Measurements from ENCODE around the gene DNM3.
A peak's percentile ranks its signal among the peaks of the same experiment; 100 is the strongest.

DNM3 gene

GRCh38 chr1:171973421-171973820 is 132.1 kb downstream of the DNM3 start:
- DNase-seq (ENCODE audit: low spot score) = no peak

DNA sequence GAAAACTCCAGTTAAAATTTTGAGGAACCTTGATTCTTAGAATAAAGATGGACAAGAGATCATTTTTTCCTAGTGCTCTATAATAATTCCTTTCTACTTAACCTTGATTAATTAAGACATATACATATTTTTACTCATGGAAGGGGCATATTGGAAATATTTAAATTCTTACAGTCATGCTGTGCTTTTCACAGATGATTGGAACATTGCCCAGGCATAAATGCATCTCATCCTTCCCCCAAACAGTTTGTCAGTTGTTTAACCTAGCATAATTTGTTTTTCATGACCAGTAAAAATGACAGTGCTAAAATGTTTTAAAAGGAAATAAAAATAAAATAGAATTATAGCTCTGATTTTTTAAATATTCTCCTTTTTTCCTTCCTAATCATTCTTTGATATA is 140.0 kb downstream of the DNM3 start:
- DNase-seq (ENCODE audit: low spot score) = no peak

DNA sequence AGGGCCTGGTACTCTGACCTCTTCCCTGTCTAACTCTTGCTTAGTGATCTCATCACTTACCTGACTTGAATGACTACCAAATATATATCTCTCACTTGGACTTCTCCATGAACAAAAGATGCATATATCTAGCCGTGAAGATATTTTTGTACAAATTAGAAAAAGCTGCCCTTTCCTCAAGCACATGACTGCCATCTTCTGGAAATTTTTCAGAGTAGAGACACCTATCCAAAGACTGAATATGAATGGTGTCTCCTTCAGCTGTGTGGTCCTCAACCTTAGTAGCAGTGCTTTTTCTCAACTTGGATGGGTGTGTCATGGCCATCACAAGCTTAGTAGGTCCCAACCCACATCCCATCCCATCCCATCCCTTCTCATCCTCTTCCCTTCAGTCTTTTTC is 142.3 kb downstream of the DNM3 start:
- DNase-seq (ENCODE audit: low spot score) = peak; percentile 66

GRCh38 chr1:171984262-171984661 is 143.0 kb downstream of the DNM3 start:
- DNase-seq (ENCODE audit: low spot score) = peak; percentile 65

DNA sequence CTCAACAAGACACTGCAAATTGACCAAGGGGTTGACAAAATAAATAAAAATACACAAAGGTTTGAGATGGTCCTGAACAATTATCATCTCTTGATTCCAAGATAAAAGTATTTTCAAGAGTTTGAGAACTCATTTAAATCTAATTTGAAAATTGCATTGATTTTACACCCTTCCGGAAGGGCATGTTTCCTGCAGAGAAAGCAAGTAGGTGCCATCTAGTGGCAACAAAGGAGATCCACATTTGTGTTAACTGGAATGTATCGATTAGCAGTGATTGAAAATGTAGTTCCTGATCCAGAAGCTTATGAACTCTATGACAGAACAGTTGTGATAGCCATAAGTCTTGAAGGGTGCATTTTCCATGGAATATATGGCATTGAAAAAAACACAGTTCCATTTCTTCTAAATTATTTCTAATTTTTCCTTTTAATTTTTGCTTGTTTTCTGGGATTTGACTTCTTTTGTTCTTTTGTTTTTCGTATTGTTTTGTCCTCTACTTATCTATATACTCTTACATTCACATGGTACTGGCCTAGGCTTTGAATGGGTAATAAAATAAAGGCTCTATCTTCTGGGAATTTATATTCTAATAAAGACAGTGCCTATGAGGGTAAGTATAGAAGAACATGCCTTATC is 143.7 kb downstream of the DNM3 start:
- peak; percentile 78 for DNase-seq (ENCODE audit: low spot score)

DNA sequence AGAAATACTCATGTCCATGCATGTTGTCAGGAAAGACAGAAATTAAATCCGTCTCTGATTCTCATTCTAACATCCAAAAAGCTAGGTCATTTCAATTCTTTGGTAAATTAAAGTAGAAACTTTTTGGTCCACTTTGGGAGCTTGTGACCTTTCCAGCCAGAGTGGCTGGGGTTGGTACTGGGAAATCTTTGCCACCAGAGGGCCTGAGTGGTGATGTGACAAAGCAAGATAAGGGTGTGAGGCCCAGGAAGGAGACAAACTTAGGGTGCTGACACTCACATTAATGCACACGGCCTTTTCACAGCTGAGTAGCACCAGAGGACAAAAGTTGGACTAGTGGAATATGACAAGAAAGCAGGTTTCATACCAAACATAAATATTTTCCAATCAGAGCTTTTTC is 144.3 kb downstream of the DNM3 start:
- peak; percentile 60 for DNase-seq (ENCODE audit: low spot score)

DNA sequence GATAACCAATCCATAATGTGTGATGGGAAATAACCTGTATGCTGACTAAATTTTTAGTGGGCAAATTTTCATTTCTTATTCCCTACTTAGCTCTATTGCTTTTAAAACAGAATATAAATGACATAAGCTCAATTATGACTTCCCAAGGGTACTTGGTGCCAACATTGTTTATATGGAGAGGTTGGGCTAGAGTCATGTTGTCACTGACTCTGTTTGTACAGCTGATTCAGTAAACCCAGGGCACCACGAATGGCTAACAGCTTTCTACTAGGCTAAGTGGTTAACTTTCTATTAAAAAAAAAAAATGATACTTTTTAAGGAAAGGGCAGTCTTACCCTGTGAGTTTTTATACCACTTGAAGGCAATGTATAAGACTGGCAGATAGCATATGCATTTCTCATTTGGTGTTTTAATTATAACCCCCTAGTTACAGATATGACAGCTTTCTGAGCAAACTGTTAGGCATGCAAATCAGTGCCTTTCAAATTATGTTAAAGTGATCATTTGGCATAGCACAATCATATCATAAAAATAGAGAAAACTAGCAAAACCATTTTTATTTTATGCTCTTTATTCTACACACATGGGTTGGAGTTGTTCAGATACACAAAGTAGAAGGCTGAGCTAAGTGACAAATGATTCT is 147.1 kb downstream of the DNM3 start:
- no peak for DNase-seq (ENCODE audit: low spot score)

DNA sequence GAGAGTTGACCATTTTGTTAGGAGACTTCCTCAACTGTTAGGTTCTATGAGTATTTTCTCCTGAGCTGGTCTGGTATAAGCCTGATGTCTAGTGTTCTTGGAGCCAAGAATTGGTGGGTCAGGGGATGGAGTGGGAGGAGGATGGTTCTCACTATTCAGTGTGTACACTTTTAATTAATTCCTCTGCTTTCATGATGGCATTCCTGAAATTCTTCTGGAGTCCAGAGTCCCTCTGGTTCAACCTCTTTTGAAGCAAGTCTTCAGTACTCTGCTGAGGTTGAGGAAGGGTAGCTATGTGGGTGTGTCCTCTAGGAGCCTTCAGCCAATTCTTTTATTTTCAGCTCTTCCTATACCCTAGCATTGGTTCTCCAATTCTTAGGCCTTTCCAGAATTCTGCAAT is 149.1 kb downstream of the DNM3 start:
- DNase-seq (ENCODE audit: low spot score) = no peak

DNA sequence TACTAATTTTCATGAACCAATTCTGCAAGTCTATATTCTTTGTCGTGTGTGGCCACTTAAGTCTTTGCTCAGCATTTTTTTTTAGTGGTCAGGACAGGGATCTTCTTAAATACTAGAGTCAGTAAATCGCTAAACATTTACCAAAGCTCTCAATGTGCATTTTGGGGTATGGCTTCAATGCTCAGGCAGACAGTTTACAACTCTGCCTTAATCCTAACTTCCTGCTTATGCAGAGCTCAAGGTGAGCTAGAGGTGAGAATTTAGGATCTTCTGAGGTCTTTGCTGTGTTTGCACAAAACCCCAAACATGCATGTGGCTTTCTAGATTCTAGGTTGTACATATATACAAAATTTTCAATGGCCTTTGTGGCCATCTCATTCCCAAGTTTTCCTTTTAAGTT is 153.0 kb downstream of the DNM3 start:
- no peak for DNase-seq (ENCODE audit: low spot score)

DNA sequence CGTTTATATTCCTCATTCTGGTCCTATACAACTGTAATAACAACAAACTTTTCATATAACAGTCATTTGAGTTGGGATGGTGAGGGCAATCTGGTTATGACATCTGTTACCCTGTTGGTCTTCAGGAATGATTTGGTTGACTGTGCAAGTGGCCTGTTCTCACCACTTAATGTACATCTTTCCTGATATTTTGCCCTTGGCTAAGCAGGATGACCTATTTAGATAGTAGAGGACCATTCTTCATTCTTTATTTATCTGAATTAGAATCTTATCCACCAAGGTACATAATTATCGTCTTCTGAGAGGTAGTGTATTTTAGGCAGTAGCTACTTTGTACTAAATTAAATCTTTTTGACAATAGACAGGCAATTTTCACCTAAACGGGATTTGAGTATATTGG is 154.3 kb downstream of the DNM3 start:
- no peak for DNase-seq (ENCODE audit: low spot score)

GRCh38 chr1:171997936-171998335 is 156.6 kb downstream of the DNM3 start:
- DNase-seq (ENCODE audit: low spot score) = no peak

- DNase-seq (ENCODE audit: low spot score) = no peak
Observed at GRCh38 chr1:171998711-171999110, 157.4 kb downstream of the DNM3 start.

GRCh38 chr1:171999756-172000155 is 158.5 kb downstream of the DNM3 start:
- no peak for DNase-seq (ENCODE audit: low spot score)

DNA sequence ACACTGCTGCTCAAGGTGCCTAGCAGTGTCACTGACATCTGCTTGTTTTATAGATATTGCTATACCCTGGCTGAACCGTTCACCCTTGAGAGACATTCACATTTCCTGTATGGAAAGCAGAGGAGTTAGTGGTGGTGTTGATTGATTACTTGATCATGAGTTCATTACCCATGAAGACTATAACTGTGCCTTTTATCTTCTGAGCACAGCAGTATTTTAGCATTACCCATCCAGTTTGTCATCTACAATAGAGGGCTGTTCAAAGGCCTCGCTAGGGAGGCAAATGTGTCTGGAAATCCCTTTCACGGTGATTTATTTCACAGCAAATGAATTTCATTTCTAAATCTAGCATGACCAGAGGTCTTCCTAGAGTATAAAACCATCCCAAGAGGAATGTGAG is 160.0 kb downstream of the DNM3 start:
- DNase-seq (ENCODE audit: low spot score) = no peak

GRCh38 chr1:172002725-172003345 is 161.5 kb downstream of the DNM3 start:
- peak; percentile 84 for DNase-seq (ENCODE audit: low spot score)

- no peak for DNase-seq (ENCODE audit: low spot score)
Observed at GRCh38 chr1:172003766-172004530, 162.7 kb downstream of the DNM3 start.

DNA sequence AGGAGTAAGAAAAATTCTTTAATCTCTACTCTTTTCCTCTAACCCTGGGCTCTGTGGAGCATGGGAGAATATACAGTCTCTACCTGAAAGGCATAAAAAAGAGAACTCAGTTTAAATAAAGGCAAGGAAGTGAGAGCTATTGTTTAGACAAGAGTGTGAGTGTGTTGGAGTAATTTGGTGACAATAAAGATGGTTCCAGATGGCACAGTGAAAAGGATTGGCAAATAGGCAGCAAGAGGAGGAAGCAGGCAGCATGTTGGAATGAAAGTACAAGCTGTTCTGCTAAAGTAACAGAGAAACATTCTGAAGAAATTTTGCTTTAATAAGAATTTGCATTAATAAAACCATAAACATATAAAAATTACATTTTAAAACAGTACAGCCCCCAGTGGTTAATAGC is 163.4 kb downstream of the DNM3 start:
- no peak for DNase-seq (ENCODE audit: low spot score)

- DNase-seq (ENCODE audit: low spot score) = no peak
Observed at GRCh38 chr1:172005856-172006255, 164.6 kb downstream of the DNM3 start.

- no peak for DNase-seq (ENCODE audit: low spot score)
Observed at GRCh38 chr1:172006660-172007059, 165.4 kb downstream of the DNM3 start.

- no peak for DNase-seq (ENCODE audit: low spot score)
Observed at GRCh38 chr1:172018727-172019311, 177.5 kb downstream of the DNM3 start.

GRCh38 chr1:172019976-172020375 is 178.7 kb downstream of the DNM3 start:
- no peak for DNase-seq (ENCODE audit: low spot score)

GRCh38 chr1:172024516-172024915 is 183.2 kb downstream of the DNM3 start:
- no peak for DNase-seq (ENCODE audit: low spot score)
